Gastroesophageal sphincter (tissue), 4 donors: Measurements from ENCODE around the gene SERTAD1. TPM values are rescaled to one million over a fixed set of nuclear protein-coding genes. Genes with fewer than 3 reads are reported as not detected.

Source experiments
- ATAC-seq: fragments of 150-250 bp; one replicate; pipeline ENCODE4 v1.9.1; 2016; ENCODE audit warnings: mild to moderate bottlenecking, moderate library complexity
- H3K27ac ChIP-seq, 4 donors: fragments of 200-600 bp; sonication (generic) in 3 of 4; 1 replicate in 3 of 4; 2 replicates in 1 of 4; pipeline ENCODE4 v1.5.1; 2016 to 2019
- H3K27me3 ChIP-seq: fragments of 200-600 bp; sonication (generic); one replicate; pipeline ENCODE4 v1.5.1; 2019
- H3K36me3 ChIP-seq, 2 donors: fragments of 200-600 bp; sonication (generic); one replicate each; pipeline ENCODE4 v1.5.1; 2019; ENCODE audit warnings: control low read depth in 1 of 2
- H3K4me1 ChIP-seq, 3 donors: fragments of 200-600 bp; sonication (generic); 1 replicate in 2 of 3; 2 replicates in 1 of 3; pipeline ENCODE4 v1.5.1; 2016 to 2019; ENCODE audit warnings: control low read depth in 2 of 3
- H3K4me3 ChIP-seq, 2 donors: fragments of 200-600 bp; sonication (generic); one replicate each; pipeline ENCODE4 v1.5.1; 2019; ENCODE audit warnings: mild to moderate bottlenecking in 1 of 2, moderate library complexity in 1 of 2
- H3K9me3 ChIP-seq, 3 donors: fragments of 200-600 bp; sonication (generic); one replicate each; pipeline ENCODE4 v1.5.1; 2017 to 2019; ENCODE audit warnings: control low read depth in 2 of 3
- EP300 ChIP-seq: sonication (generic); formaldehyde crosslinking; IDR thresholded peaks from one replicate; pipeline ENCODE4 v1.6.1; 2017; ENCODE audit warnings: antibody characterized with exemption, mild to moderate bottlenecking
- POLR2A ChIP-seq, 2 donors: fragments of 450-650 bp; IDR thresholded peaks; one replicate each; pipeline ENCODE4 v1.6.1; 2017; ENCODE audit warnings: antibody characterized with exemption in 2 of 2, mild to moderate bottlenecking in 2 of 2, moderate library complexity in 1 of 2
- POLR2AphosphoS5 ChIP-seq: sonication (generic); formaldehyde crosslinking; IDR thresholded peaks from one replicate; pipeline ENCODE4 v1.6.1; 2017; ENCODE audit warnings: antibody characterized with exemption
- WGBS, 2 donors: methylation state at CpG; one replicate each; pipeline ENCODE4 v1.1.5; 2018; ENCODE audit warnings: low coverage in 1 of 2; 5-methylcytosine and 5-hydroxymethylcytosine counted together
- total RNA-seq, 4 donors: library from RNA; depleted of rRNA; stranded (reverse); fragments of >200 nt; gene quantifications; one replicate each; pipeline ENCODE4 v1.1.0, GENCODE V29; 2016
- TF ChIP-seq, protein P1 (sequence below), 4 experiments: fragments of 200-600 bp in 2 of 4; fragments of 450-650 bp in 2 of 4; sonication (generic) in 1 of 4; IDR thresholded peaks; one replicate each; pipeline ENCODE4 v1.5.1; 2017 to 2019; ENCODE audit warnings: antibody characterized with exemption in 4 of 4, mild to moderate bottlenecking in 2 of 4, moderate library complexity in 2 of 4

The SERTAD1 gene
- total RNA-seq, 4 donors from 2014 or later = 16.6 to 22.1 (median 18.9) TPM

DNA sequence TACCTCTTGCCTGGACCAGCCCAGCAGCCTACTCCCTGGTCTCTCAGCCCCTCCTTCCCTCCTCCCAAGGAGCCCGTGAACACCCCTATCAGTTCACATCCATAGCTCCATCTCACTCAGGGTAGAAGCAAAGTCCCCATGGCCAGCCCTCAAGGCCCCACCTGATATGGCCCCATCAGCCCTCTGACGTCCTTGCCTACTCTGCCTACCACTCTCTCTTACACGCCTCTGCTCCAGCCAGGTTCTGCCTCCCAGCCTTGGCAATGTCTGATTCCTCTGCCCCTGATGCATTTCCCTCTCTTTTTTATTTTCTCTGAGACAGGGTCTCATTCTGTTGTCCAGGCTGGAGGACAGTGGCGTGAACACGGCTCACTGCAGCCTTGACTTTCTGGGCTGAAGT is 26.2 kb upstream of the SERTAD1 start:
- Histone ChIP-seq H3K9me3 (no peaks in the 10 kb centered on the region), H3K4me1 (no peaks in the 10 kb centered on the region), H3K36me3 (peaks cover 0 to 82% of the 10 kb centered on the region in 2 donors), H3K4me3 (no peak overlapping the region), H3K27me3 (no peaks in the 10 kb centered on the region), H3K27ac (no peak overlapping the region)
- 39 to 67% methylated on average over 3 to 5 of the region's 5 CpGs for WGBS, 2 donors
- no peak for ATAC-seq
- TF ChIP-seq, protein P1, sequence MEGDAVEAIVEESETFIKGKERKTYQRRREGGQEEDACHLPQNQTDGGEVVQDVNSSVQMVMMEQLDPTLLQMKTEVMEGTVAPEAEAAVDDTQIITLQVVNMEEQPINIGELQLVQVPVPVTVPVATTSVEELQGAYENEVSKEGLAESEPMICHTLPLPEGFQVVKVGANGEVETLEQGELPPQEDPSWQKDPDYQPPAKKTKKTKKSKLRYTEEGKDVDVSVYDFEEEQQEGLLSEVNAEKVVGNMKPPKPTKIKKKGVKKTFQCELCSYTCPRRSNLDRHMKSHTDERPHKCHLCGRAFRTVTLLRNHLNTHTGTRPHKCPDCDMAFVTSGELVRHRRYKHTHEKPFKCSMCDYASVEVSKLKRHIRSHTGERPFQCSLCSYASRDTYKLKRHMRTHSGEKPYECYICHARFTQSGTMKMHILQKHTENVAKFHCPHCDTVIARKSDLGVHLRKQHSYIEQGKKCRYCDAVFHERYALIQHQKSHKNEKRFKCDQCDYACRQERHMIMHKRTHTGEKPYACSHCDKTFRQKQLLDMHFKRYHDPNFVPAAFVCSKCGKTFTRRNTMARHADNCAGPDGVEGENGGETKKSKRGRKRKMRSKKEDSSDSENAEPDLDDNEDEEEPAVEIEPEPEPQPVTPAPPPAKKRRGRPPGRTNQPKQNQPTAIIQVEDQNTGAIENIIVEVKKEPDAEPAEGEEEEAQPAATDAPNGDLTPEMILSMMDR (IDR thresholded peaks at IDR 0.05) = no peak
- TF ChIP-seq POLR2A (IDR thresholded peaks at IDR 0.05) (no peak), POLR2AphosphoS5 (no peak), EP300 (no peak)

DNA sequence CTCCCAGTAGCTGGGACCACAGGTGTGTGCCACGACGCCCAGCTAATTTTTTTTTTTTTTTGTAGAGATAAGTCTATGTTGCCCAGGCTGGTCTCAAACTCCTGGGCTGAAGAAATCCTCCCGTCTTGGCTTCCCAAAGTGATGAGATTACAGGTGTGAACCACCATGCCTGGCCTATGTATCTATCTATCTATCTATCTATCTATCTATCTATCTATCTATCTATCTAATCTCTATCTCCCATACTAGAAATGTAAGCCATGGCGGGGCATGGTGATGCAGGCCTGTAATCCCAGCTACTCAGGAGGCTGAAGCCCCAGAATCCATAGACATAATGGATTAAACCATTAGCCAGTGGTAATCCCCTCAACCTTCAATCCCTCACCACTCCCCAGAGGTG is 24.9 kb upstream of the SERTAD1 start:
- Histone ChIP-seq H3K36me3 (peaks cover 0 to 76% of the 10 kb centered on the region in 2 donors), H3K27me3 (no peaks in the 10 kb centered on the region), H3K4me3 (no peak overlapping the region), H3K4me1 (peaks cover 0 to 2% (median 0%) of the 10 kb centered on the region in 3 donors), H3K27ac (no peak overlapping the region), H3K9me3 (no peaks in the 10 kb centered on the region)
- 92 to 100% methylated on average over 3 to 4 of the region's 4 CpGs for WGBS, 2 donors
- TF ChIP-seq, protein P1 (IDR thresholded peaks at IDR 0.05) = no peak
- no peak for TF ChIP-seq POLR2A (IDR thresholded peaks at IDR 0.05)
- no peak for TF ChIP-seq EP300
- no peak for TF ChIP-seq POLR2AphosphoS5
- ATAC-seq = no peak

DNA sequence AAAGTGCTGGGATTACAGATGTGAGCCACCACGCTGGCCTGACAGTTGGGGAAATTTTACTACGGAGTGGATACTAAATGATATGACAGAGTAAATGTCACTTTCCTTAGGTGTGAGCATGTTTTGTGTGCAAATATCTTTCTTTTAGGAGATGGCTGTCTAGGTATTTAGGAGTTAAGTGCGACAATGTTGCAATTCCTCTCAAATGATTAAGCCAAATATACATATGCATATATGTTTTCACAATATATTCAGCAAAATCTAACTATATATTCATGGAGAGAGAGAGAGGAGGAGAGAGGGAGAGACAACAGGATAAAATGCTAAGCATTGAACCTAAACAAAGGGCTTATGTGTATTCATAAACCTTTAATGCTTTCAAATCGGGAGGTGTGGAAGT is 23.7 kb upstream of the SERTAD1 start:
- Histone ChIP-seq H3K27ac (no peak overlapping the region), H3K4me1 (peaks cover 0 to 11% (median 0%) of the 10 kb centered on the region in 3 donors), H3K9me3 (no peaks in the 10 kb centered on the region), H3K36me3 (peaks cover 0 to 65% of the 10 kb centered on the region in 2 donors), H3K4me3 (no peak overlapping the region), H3K27me3 (no peaks in the 10 kb centered on the region)
- TF ChIP-seq EP300 (no peak), POLR2AphosphoS5 (no peak), POLR2A (IDR thresholded peaks at IDR 0.05) (no peak)
- TF ChIP-seq, protein P1 (IDR thresholded peaks at IDR 0.05) = no peak
- WGBS, 2 donors = 90 to 92% methylated on average over 4 of the region's 4 CpGs
- ATAC-seq = no peak

DNA sequence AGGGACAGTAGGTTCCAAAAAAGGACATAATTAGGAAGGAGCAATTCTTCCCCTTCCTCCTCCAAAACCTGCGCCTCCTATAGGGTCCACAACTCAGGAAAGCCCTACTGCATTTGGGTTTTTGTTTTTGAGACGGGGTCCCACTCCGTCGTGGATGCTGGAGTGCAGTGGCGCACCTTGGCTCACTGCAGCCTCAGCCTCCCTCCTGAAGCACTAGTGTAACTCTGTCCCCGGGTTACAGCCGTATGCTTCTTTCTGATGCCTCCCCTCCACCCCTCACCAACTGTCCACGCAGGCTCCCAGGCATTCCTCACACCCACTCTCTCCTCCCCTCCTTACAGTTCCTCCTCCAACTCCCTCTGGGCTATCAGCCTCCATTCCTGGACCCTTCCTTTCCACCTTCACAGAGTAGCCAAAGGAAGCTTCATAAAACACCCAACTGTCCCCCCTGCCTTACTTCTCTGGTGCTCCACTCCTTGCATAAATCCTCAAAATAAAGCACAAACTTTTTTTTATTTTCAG is 20.5 kb upstream of the SERTAD1 start:
- peak overlapping the region in 1 of 4 donors; percentile 97 for H3K27ac ChIP-seq
- no peaks in the 10 kb centered on the region for H3K27me3 ChIP-seq
- TF ChIP-seq POLR2A (IDR thresholded peaks at IDR 0.05) (no peak), POLR2AphosphoS5 (no peak), EP300 (no peak)
- TF ChIP-seq, protein P1 (IDR thresholded peaks at IDR 0.05) = no peak
- no peak overlapping the region for H3K4me3 ChIP-seq
- WGBS, 2 donors = 67 to 76% methylated on average over 8 of the region's 8 CpGs
- H3K4me1 ChIP-seq = peaks cover 0 to 27% (median 13%) of the 10 kb centered on the region in 3 donors
- peaks cover 0 to 55% of the 10 kb centered on the region in 2 donors for H3K36me3 ChIP-seq
- no peak for ATAC-seq
- H3K9me3 ChIP-seq = no peaks in the 10 kb centered on the region

DNA sequence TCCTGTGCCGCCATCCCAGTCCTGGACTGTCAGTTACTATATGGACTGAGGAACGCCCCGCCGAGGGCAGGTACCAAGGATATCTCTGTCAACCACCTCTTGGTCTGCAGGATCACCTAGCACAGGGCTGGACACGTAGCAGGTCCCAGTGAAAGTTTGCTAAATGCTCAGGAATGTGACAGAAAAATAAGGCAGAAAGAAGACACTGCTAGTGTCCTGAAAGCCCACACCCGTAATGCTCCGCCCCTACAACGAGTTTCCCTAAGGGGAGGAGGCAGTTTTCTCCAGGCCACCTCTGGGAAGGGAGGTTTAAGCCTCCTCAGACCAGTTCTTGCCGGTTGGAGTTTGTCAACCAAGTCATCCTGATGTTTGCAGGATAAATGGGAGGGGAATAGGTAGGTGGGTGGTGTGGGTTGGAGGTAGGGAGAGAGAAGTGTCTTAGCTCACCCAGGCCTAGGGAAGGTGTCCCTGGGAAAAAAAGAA is 20.0 kb upstream of the SERTAD1 start:
- Histone ChIP-seq H3K27ac (peak overlapping the region in 3 of 4 donors; percentile 97 to 98 (median 98)), H3K9me3 (no peaks in the 10 kb centered on the region)

More for the DNA sequence above, 20.0 kb upstream of the SERTAD1 start:
- H3K4me1 ChIP-seq = peaks cover 0 to 32% (median 18%) of the 10 kb centered on the region in 3 donors
- WGBS, 2 donors = 25 to 43% methylated on average over 4 of the region's 9 CpGs
- ATAC-seq = no peak
- TF ChIP-seq POLR2A (IDR thresholded peaks at IDR 0.05) (no peak), POLR2AphosphoS5 (no peak), EP300 (no peak)
- TF ChIP-seq, protein P1 (IDR thresholded peaks at IDR 0.05) = no peak
- no peaks in the 10 kb centered on the region for H3K27me3 ChIP-seq
- peaks cover 0 to 55% of the 10 kb centered on the region in 2 donors for H3K36me3 ChIP-seq
- H3K4me3 ChIP-seq = no peak overlapping the region
